Suprapubic skin (tissue), 4 donors: ENCODE measurements around the gene ABI1. TPM values are rescaled to one million over a fixed set of nuclear protein-coding genes. Genes with fewer than 3 reads are reported as not detected.

ENCODE experiments used
- DNase-seq, 2 donors: peaks; one replicate each; pipeline ENCODE4 v3.0.0-alpha.2; 2019; ENCODE audit warnings: low spot score in 2 of 2
- H3K27ac ChIP-seq: fragments of 200-600 bp; sonication (generic); one replicate; pipeline ENCODE4 v1.5.1; 2019
- H3K27me3 ChIP-seq: fragments of 200-600 bp; sonication (generic); one replicate; pipeline ENCODE4 v1.5.1; 2019
- H3K36me3 ChIP-seq: fragments of 200-600 bp; sonication (generic); one replicate; pipeline ENCODE4 v1.5.1; 2019
- H3K4me1 ChIP-seq: fragments of 200-600 bp; sonication (generic); one replicate; pipeline ENCODE4 v1.5.1; 2019
- H3K4me3 ChIP-seq: fragments of 200-600 bp; sonication (generic); one replicate; pipeline ENCODE4 v1.5.1; 2019; ENCODE audit warnings: mild to moderate bottlenecking
- H3K9me3 ChIP-seq: fragments of 200-600 bp; sonication (generic); one replicate; pipeline ENCODE4 v1.5.1; 2019
- EP300 ChIP-seq: sonication (generic); formaldehyde crosslinking; IDR thresholded peaks from one replicate; pipeline ENCODE4 v1.6.1; 2017; ENCODE audit warnings: antibody characterized with exemption
- POLR2A ChIP-seq, 2 donors: fragments of 450-650 bp; IDR thresholded peaks; one replicate each; pipeline ENCODE4 v1.6.1; 2017; ENCODE audit warnings: antibody characterized with exemption in 2 of 2, mild to moderate bottlenecking in 2 of 2, moderate library complexity in 2 of 2
- POLR2AphosphoS5 ChIP-seq, 3 donors: sonication (generic); formaldehyde crosslinking; IDR thresholded peaks; one replicate each; pipeline ENCODE4 v1.6.1; 2017; ENCODE audit warnings: antibody characterized with exemption in 3 of 3
- WGBS: methylation state at CpG from one replicate; pipeline ENCODE4 v1.1.5; 2018; 5-methylcytosine and 5-hydroxymethylcytosine counted together
- total RNA-seq, 4 donors: library from RNA; depleted of rRNA; stranded (reverse); fragments of >200 nt; gene quantifications; one replicate each; pipeline ENCODE4 v1.1.0, GENCODE V29; 2016
- TF ChIP-seq, protein P1 (sequence below), 2 donors: fragments of 200-600 bp in 1 of 2; fragments of 450-650 bp in 1 of 2; sonication (generic) in 1 of 2; IDR thresholded peaks; one replicate each; pipeline ENCODE4 v1.5.1; 2016 to 2019; ENCODE audit warnings: antibody characterized with exemption in 2 of 2, mild to moderate bottlenecking in 1 of 2, moderate library complexity in 1 of 2

Gene ABI1
- total RNA-seq, 4 donors from 2014 or later: 62.9 to 78.8 (median 71.8) TPM

DNA sequence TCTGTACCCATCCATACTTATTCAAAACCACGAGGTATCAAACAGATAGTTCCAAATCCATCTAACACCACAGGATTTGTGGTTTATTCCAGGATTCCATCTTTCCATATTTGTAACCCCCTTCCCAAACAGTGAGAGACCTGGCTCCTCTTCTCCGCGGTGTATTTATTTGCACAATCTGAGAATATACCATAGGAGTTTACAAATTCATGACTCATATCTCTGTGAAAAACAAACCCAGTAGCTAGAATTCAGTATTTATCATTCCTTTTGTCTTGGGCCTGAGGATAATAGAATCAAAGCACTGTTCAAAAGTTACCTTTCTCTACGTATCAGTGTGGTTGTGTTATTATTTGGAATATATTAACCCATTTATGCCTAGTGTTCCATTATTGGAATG, 131.4 kb downstream of the ABI1 start:
- no peak overlapping the region for H3K27ac ChIP-seq
- no peaks in the 10 kb centered on the region for H3K27me3 ChIP-seq
- DNase-seq: no peak
- TF ChIP-seq, protein P1, sequence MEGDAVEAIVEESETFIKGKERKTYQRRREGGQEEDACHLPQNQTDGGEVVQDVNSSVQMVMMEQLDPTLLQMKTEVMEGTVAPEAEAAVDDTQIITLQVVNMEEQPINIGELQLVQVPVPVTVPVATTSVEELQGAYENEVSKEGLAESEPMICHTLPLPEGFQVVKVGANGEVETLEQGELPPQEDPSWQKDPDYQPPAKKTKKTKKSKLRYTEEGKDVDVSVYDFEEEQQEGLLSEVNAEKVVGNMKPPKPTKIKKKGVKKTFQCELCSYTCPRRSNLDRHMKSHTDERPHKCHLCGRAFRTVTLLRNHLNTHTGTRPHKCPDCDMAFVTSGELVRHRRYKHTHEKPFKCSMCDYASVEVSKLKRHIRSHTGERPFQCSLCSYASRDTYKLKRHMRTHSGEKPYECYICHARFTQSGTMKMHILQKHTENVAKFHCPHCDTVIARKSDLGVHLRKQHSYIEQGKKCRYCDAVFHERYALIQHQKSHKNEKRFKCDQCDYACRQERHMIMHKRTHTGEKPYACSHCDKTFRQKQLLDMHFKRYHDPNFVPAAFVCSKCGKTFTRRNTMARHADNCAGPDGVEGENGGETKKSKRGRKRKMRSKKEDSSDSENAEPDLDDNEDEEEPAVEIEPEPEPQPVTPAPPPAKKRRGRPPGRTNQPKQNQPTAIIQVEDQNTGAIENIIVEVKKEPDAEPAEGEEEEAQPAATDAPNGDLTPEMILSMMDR (IDR thresholded peaks at IDR 0.05): no peak
- TF ChIP-seq POLR2A (IDR thresholded peaks at IDR 0.05) (no peak), POLR2AphosphoS5 (IDR thresholded peaks at IDR 0.05) (no peak), EP300 (no peak)
- peaks cover 20% of the 10 kb centered on the region for H3K36me3 ChIP-seq
- no peaks in the 10 kb centered on the region for H3K9me3 ChIP-seq
- 95% methylated on average over 4 of the region's 4 CpGs for WGBS
- H3K4me1 ChIP-seq: peaks cover 3% of the 10 kb centered on the region
- H3K4me3 ChIP-seq: no peak overlapping the region

DNA sequence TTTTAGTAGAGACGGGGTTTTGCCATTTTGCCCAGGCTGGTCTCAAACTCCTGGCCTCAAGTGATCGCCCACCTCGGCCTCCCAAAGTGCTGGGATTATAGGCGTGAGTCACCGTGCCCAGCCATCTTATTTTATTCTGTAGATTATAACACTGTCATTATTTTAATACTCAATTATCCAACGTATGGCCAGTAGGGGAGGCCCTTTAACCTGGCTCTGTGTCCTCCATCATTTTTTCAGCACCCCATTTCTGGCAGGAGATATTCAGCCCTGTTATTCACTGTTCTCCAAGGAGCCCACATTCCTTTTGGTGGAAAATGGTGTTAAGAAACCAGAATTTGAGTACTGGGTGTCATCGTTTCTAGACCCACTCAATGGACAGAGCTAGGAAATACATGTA, 131.8 kb downstream of the ABI1 start:
- no peak for DNase-seq
- WGBS: 94% methylated on average over 7 of the region's 7 CpGs
- H3K36me3 ChIP-seq: peaks cover 24% of the 10 kb centered on the region
- TF ChIP-seq POLR2A (IDR thresholded peaks at IDR 0.05) (no peak), POLR2AphosphoS5 (IDR thresholded peaks at IDR 0.05) (no peak), EP300 (no peak)
- TF ChIP-seq, protein P1 (IDR thresholded peaks at IDR 0.05): no peak
- no peaks in the 10 kb centered on the region for H3K9me3 ChIP-seq
- no peak overlapping the region for H3K27ac ChIP-seq
- peaks cover 3% of the 10 kb centered on the region for H3K4me1 ChIP-seq
- no peaks in the 10 kb centered on the region for H3K27me3 ChIP-seq
- no peak overlapping the region for H3K4me3 ChIP-seq

GRCh38 chr10:26727005-26727404, 133.8 kb downstream of the ABI1 start:
- H3K27ac ChIP-seq: no peak overlapping the region
- 100% methylated on average over 1 of the region's 1 CpG for WGBS
- H3K27me3 ChIP-seq: no peaks in the 10 kb centered on the region
- no peaks in the 10 kb centered on the region for H3K9me3 ChIP-seq
- no peak for DNase-seq
- H3K4me1 ChIP-seq: peaks cover 3% of the 10 kb centered on the region
- peaks cover 25% of the 10 kb centered on the region for H3K36me3 ChIP-seq
- H3K4me3 ChIP-seq: no peak overlapping the region
- no peak for TF ChIP-seq EP300
- TF ChIP-seq POLR2AphosphoS5 (IDR thresholded peaks at IDR 0.05): no peak
- TF ChIP-seq, protein P1 (IDR thresholded peaks at IDR 0.05): no peak
- TF ChIP-seq POLR2A (IDR thresholded peaks at IDR 0.05): no peak

GRCh38 chr10:26725837-26726727, 134.7 kb downstream of the ABI1 start:
- H3K27me3 ChIP-seq: no peaks in the 10 kb centered on the region

DNA sequence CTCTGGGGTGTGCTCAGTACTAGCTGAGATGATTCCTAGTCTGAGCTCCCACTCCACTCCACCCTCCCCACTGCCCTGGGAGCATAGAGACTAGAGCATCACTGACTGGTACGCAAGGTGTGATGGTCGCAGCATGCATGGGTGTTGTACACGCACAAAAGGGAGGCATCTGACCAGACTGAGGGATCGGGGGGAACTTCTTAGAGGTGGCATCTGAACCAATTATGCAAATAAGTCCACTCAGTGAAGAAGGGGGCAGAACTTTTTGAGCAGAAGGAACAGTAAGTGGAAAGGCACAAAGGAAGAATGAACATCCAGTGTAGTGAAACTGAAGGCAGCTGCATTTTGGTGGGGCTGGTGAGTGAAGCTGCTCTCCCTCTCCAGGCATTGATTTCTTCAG, 137.7 kb downstream of the ABI1 start:
- Histone ChIP-seq H3K4me1 (peaks cover 3% of the 10 kb centered on the region), H3K27me3 (no peaks in the 10 kb centered on the region), H3K4me3 (no peak overlapping the region), H3K27ac (no peak overlapping the region), H3K9me3 (no peaks in the 10 kb centered on the region), H3K36me3 (peaks cover 28% of the 10 kb centered on the region)
- no peak for DNase-seq
- TF ChIP-seq POLR2A (IDR thresholded peaks at IDR 0.05) (no peak), POLR2AphosphoS5 (IDR thresholded peaks at IDR 0.05) (no peak), EP300 (no peak)
- TF ChIP-seq, protein P1 (IDR thresholded peaks at IDR 0.05): no peak
- 90% methylated on average over 4 of the region's 4 CpGs for WGBS

More at GRCh38 chr10:26725837-26726727, 134.7 kb downstream of the ABI1 start:
- H3K4me1 ChIP-seq: peaks cover 3% of the 10 kb centered on the region
- DNase-seq: no peak
- TF ChIP-seq EP300 (no peak), POLR2AphosphoS5 (IDR thresholded peaks at IDR 0.05) (no peak), POLR2A (IDR thresholded peaks at IDR 0.05) (no peak)
- TF ChIP-seq, protein P1 (IDR thresholded peaks at IDR 0.05): peak; percentile 64 to 68
- peaks cover 24% of the 10 kb centered on the region for H3K36me3 ChIP-seq
- 55% methylated on average over 8 of the region's 8 CpGs for WGBS
- no peaks in the 10 kb centered on the region for H3K9me3 ChIP-seq
- no peak overlapping the region for H3K4me3 ChIP-seq
- H3K27ac ChIP-seq: no peak overlapping the region
